Measurements from ENCODE around the gene GJA9. TPM values are rescaled to one million over a fixed set of nuclear protein-coding genes. Genes with fewer than 3 reads are reported as not detected.

Gene GJA9
- total RNA-seq, 2 experiments from 2014 or later, result not detected

- Mint-ChIP-seq H3K36me3 (peaks cover 2% of the 10 kb centered on the region), H3K27ac (no peak overlapping the region), H3K9me3 (no peaks in the 10 kb centered on the region), H3K4me3 (no peak overlapping the region), H3K4me1 (no peaks in the 10 kb centered on the region), H3K27me3 (peaks cover 34% of the 10 kb centered on the region)
- POLR2A ChIA-PET, result no interaction called here
- DNase-seq, result no peak
- ATAC-seq (ENCODE audit: low read depth), result no peak
Observed at GRCh38 chr1:38834221-38834782, 47.1 kb downstream of the GJA9 start.

GRCh38 chr1:38833146-38833545 lies 48.2 kb downstream of the GJA9 start:
- Mint-ChIP-seq H3K4me1 (no peaks in the 10 kb centered on the region), H3K4me3 (no peak overlapping the region), H3K9me3 (no peaks in the 10 kb centered on the region), H3K36me3 (no peaks in the 10 kb centered on the region), H3K27me3 (peaks cover 37% of the 10 kb centered on the region), H3K27ac (no peak overlapping the region)
- POLR2A ChIA-PET, result no interaction called here
- DNase-seq, result no peak
- no peak for ATAC-seq (ENCODE audit: low read depth)

DNA sequence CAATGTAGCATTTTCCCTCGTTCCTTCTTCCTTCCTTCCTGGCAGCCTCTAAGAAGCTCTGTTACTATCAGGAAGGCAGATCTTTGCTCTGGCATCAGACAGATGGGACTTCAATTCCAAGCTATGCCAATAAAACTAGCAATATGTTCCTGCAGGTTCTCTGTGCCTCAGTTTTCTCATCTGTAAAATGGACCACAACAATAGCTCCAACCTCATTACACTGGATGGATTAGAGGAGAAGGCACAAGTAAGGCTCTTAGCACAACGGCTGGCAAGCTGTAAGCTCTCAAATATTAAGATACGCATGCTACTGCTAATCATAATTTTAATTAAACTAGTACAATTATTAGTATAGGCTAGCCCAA lies 49.0 kb downstream of the GJA9 start:
- Mint-ChIP-seq H3K4me3 (no peak overlapping the region), H3K9me3 (no peaks in the 10 kb centered on the region), H3K27ac (no peak overlapping the region), H3K4me1 (no peaks in the 10 kb centered on the region), H3K27me3 (peaks cover 40% of the 10 kb centered on the region), H3K36me3 (no peaks in the 10 kb centered on the region)
- ATAC-seq (ENCODE audit: low read depth) (no peak), DNase-seq (no peak)
- POLR2A ChIA-PET, result no interaction called here

DNA sequence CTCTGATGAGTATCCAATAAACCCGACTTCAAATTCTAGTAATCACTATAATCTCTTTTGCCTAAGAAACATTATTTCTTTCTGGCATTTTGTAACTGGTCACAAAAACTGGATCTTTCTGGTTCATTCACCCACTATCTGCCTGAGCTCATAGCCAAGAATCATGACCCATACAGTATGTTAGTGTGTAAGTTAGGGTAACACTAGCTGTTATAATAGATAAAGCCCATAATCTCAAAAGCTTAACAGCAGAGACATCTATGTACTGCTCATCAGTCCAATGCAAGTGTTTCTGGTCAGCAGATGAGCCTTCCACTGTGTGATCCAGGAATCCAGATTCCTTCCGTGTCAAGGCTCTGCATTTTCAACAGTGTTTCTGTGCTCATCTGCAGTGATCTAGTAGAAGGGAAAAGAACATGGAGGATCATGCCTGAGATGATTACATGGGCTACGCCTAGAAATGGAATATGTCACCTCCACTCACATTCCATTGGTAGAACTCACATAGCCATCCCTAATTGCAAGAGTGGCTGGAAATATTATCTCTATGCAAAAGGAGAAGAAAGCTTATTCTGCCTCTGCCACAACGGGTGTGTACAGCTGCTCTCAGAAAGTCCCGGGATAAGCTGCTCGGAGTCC lies 49.5 kb downstream of the GJA9 start:
- peaks cover 43% of the 10 kb centered on the region for H3K27me3 Mint-ChIP-seq
- H3K36me3 Mint-ChIP-seq, result no peaks in the 10 kb centered on the region
- POLR2A ChIA-PET, result no interaction called here
- DNase-seq (no peak), ATAC-seq (ENCODE audit: low read depth) (no peak)
- no peak overlapping the region for H3K4me3 Mint-ChIP-seq
- no peak overlapping the region for H3K27ac Mint-ChIP-seq
- H3K4me1 Mint-ChIP-seq, result no peaks in the 10 kb centered on the region
- H3K9me3 Mint-ChIP-seq, result no peaks in the 10 kb centered on the region

DNA sequence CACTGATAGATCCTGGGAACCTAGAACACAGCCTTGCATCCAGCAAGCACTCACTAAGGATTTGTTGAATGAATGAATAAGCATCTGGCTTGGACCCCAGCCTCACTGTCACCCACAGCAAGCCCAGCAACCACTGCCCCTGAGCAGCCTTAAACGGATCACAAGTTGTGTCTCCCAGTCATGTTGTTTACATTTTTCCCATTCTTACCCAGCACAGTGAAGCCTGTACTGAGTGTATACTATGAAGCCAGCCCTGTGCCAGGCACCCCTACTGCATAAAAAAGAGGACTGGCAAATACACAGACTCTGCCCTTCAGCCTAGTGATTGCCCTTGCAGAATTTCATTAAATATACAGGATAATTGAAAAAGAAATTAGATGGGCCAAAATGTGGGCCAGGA lies 52.0 kb downstream of the GJA9 start:
- POLR2A ChIA-PET, result no interaction called here
- DNase-seq (no peak), ATAC-seq (ENCODE audit: low read depth) (no peak)
- Mint-ChIP-seq H3K9me3 (no peaks in the 10 kb centered on the region), H3K4me1 (no peaks in the 10 kb centered on the region), H3K4me3 (no peak overlapping the region), H3K27me3 (peaks cover 51% of the 10 kb centered on the region), H3K27ac (no peak overlapping the region), H3K36me3 (no peaks in the 10 kb centered on the region)

GRCh38 chr1:38827318-38827717 lies 54.1 kb downstream of the GJA9 start:
- no peaks in the 10 kb centered on the region for H3K9me3 Mint-ChIP-seq
- ATAC-seq (ENCODE audit: low read depth) (no peak), DNase-seq (no peak)
- H3K4me1 Mint-ChIP-seq, result no peaks in the 10 kb centered on the region
- no peak overlapping the region for H3K27ac Mint-ChIP-seq
- H3K36me3 Mint-ChIP-seq, result no peaks in the 10 kb centered on the region
- H3K27me3 Mint-ChIP-seq, result peaks cover 43% of the 10 kb centered on the region
- no peak overlapping the region for H3K4me3 Mint-ChIP-seq
- POLR2A ChIA-PET, result no interaction called here

DNA sequence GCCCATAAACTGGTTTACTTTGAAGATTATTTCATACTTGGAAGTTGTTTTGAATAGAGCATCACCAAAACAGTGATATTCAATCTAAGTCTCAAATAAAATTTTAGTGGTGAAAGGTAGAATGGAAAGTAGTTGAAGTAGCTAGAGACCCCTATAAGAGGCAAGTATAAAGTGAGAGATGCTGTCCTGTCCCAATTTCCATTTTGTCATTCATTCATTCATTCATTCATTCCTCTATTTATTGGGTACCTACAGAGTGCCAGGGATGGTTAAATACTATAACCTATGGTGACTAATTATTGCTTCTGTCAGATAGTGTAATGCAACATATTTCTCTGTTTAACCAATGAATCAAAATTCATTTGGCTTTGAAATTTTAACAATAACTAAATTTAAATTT lies 54.5 kb downstream of the GJA9 start:
- Mint-ChIP-seq H3K27ac (no peak overlapping the region), H3K4me1 (no peaks in the 10 kb centered on the region), H3K9me3 (no peaks in the 10 kb centered on the region), H3K36me3 (no peaks in the 10 kb centered on the region), H3K4me3 (no peak overlapping the region), H3K27me3 (peaks cover 39% of the 10 kb centered on the region)
- no peak for ATAC-seq (ENCODE audit: low read depth)
- DNase-seq, result no peak
- POLR2A ChIA-PET, result no interaction called here

GRCh38 chr1:38826262-38826661 lies 55.1 kb downstream of the GJA9 start:
- Mint-ChIP-seq H3K36me3 (no peaks in the 10 kb centered on the region), H3K4me1 (no peaks in the 10 kb centered on the region), H3K4me3 (no peak overlapping the region), H3K27me3 (peaks cover 42% of the 10 kb centered on the region), H3K27ac (no peak overlapping the region), H3K9me3 (no peaks in the 10 kb centered on the region)
- POLR2A ChIA-PET, result no interaction called here
- ATAC-seq (ENCODE audit: low read depth) (no peak), DNase-seq (no peak)

Other genes with a start within 250 kb of the GJA9 start
- gene RRAGC, start 21.8 kb downstream of the GJA9 start, total RNA-seq, result 10 to 100 TPM; 15.8 to 16.3 TPM
- gene MYCBP, start 8.2 kb downstream of the GJA9 start, total RNA-seq, result 10 to 100 TPM; 30.4 to 34.3 TPM
- not detected for gene RHBDL2, start 60.2 kb upstream of the GJA9 start, total RNA-seq
- 10 to 100 TPM; 55.5 to 60.2 TPM for gene AKIRIN1, start 109.7 kb upstream of the GJA9 start, total RNA-seq
- gene NDUFS5, start 144.8 kb upstream of the GJA9 start, total RNA-seq, result 100 to 1,000 TPM; 107 to 113 TPM